Measurements from ENCODE around the gene TAS1R1.
A peak's percentile ranks its signal among the peaks of the same experiment; 100 is the strongest.
"Not testable (repeated sequence)": the region's sequence is repeated elsewhere in the genome, so short reads cannot be mapped to it uniquely, and the experiment has no call there.

TAS1R1 gene

DNA sequence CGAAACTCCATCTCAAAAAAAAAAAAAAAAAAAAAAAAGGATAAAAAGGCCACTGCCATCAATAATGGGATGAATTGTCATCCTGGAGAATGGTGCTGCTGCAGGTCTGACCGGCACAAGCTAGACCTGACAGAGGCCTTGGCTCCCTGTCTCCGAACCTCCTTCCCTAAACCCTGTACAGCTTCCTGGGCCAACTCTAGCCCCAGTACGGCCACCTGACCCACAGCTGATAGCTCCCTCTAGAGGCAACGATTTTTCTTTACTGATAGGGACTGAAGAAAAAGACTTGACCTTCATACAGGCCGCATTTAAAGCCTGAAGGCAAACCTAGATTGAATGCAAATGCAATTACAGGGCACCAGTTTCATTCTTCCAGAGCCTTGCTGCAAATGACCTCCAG is 31.5 kb upstream of the TAS1R1 start:
- DNase-seq, result no peak

DNA sequence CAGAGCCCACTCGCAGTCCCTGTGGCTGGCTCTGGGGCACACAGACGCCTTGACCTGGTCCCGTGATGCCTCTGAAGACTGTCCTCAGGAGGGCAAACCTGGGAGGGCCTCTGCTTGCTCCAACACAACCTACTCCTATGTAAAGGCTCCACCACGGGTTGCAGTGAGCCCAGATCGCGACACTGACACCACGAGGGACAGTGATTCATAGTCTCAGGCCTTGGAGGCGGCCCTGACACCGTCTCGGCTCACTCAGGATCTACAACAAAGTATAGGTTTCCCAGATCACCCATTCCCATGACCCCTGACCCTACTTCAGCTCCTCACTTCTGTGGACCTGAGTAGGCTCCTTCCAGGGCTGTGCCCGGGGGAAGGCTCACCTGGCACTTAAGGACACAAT is 28.8 kb upstream of the TAS1R1 start:
- DNase-seq, result no peak

DNA sequence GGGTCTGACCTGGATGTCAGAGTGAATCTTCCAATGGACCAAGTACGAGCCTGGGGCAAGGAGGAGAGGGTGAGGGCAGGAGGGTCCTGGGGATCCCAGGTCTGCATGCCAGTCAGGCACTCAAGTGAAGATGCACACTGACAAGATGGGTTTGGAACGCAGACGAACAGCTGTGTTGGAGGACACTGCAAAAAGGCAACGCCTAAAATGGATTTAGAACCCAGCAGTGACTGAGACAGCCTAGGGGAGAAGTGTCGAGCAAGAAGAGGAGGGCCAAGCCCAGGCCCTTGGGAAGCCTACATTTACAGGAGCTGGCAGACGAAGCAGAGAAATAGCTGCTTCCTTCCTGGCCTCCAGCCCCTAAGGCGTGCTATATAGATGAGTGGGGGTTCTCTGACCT is 26.6 kb upstream of the TAS1R1 start:
- no peak for DNase-seq

DNA sequence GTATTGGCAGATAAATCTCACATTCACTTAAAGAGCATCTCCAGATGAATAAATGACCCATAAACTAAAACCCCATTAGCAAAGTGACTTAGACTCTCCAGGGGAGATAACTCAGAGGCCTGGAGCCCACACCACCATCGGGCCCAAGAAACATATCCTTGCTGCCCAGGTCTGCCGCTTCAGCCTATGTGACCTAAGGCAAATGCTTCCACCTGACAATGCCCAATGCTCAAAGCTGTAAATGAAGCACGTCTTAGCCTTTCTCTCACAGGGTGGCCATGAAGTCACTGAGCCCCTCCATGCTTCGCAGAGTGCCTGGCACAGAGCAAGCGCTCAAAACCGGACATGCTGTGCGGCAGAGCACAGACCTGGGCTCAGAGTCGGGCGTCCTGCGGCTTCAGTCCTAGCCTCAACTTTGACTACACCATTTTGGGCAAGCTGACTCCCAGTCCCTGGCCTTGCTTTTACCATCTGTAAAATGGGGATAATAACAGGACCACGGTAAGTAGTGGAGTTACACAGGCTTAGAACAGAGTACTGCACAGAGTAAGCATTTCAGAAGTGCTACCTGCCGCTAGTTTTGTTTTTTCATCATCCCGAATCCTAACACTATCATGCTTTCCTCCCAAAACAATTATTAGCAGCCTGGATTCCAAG is 24.5 kb upstream of the TAS1R1 start:
- no peak for DNase-seq

DNA sequence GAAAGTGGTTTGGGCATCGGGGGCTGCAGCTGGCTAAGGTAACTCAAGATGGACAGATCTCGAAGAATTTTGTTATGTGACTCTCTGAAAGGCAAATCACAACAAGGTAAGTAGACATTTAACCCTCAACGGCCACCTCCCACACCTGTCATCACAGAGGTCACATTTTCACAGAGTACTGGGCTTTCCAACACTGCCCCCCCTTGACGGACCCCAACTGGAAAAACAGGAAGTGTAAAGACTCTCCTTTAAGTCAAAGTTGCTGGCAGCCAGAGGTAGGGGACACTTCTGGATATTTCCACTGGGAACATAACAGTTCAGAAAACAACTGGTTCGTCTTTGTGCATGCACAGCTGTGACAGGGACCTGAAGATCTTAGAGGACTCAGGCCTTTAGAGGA is 23.1 kb upstream of the TAS1R1 start:
- no peak for DNase-seq

DNA sequence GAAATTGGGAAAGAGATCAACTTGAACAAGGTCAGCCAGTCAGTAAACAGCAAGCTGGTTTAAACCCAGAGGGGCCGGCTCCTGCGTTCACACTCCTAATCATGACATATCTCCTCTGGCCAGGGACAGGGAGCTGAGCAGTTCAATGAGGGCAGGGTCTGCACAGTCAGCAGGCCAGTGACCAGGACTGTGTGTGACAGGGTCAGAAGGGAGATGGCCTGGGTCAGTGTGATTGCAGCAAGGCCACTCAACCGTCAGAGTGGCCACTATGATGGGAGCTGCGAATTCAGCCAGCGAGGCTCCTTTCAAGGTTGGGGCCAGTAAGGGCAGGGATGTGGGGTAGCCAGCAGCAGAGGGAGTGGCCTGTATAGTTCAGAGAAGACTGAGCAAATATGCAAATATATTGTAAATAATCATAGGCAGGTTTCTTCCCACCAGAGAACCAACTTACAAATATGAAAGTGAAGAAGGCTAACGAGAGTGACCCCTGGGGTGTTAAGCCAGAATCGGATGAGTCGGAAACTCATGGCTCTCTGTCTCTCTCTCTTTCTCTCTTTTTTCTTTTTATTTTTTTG is 20.8 kb upstream of the TAS1R1 start:
- DNase-seq, result no peak

DNA sequence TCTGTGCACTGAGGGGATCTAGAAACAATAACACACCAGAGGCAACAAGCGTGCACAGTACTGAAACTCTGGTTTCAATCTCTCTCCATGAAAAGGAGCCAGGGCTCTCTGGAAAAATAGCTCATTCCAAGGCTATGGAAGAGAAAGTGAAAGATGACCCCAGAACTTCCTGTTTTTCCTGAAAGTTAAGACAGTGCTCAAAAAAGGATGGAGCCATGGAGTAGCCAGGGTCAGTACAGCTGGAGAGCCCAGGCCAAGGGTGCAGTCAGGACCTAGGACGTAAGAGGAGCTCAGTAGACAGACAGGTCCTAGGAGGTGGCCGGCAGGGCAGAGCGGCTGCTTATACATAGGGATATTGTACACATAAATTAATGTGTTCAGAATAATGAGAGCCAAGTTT is 19.9 kb upstream of the TAS1R1 start:
- DNase-seq, result no peak

DNA sequence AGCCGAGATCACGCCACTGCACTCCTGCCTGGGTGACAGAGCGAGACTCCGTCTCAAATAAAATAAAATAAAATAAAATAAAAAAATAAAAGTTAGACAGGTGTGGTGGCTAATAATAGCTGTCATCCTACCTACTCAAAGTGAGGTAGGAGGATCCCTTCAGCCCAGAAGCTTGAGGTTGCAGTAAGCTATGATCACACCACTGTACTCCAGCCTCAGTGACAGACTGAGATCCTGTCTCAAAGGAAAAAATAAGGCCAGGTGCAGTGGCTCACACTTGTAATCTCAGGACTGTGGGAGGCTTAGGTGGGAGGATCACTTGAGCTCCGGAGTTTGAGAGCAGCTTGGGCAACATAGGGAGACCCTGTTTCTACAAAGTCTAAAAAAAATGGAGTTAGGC is 18.8 kb upstream of the TAS1R1 start:
- DNase-seq, result no peak

DNA sequence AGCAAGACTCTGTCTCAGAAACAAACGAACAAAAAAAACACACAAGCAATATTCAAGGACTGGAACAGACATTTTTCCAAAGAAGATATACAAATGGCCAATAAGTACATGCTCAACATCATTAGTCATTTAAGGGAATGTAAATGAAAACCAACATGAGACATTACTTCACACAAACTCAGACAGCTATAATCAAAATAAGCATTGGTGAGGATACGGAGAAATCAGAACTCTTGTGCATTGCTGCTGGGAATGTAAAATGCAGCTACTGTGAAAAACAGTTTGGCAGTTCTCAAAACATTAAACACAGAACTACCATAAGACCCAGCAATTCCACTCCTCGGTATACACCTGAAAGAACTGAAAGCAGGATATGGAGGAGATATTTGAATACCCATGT is 16.2 kb upstream of the TAS1R1 start:
- DNase-seq, result no peak

DNA sequence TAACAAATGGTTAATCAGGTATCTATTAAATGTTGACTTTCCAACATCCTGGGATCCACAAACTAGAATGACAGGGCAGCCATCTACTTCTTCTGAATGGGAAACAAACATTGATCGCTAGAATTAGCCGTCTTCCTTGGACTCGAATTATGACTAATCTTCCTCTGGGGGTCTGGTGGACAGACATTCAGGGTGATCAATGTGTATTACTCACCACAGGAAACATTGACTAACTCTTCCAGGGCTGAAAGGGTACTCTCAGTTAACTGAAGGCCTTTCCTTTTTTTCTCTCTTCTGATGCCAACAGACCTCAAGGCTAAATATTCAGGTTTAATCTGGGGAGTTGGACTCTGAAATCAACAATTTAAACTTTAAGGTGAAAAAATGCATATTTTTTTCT is 10.3 kb upstream of the TAS1R1 start:
- no peak for DNase-seq

DNA sequence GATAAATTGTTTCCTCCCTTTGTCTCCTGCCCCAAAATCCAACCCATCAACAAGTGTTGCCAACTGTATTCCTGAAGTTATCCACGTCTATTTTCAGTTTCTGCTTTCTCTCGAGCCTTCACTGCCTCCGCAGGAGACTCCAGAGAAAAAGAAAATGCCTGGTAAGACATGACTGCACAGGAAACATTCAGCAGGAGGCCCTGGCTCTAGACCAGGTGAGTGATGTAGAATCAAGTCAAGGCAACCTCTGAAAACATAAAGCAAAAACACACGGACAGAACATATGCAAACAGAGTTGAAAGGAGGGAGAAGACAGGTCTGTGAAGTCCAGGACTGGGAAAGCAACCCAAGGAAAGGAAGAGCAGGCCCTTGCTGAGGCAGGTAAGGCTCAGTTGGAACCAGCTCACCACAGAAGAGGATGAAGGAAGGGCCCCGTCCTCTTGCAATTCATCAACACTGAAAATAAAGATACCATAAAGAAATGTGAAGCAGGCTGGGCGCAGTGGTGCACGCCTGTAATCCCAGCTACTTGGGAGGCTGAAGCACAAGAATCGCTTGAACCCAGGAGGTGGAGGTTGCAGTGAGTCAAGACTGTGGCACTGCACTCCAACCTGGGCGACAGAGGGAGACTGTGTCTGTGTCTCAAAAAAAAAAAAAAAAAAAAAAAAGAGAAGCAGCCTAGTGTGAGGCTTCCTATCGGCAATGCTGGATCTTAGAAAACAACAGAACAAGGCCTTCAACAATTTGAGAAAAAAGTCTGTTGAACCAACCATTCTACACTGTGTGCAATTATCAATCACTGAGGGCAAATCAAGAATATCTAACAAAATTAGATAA is 9.6 kb upstream of the TAS1R1 start:
- DNase-seq, result no peak

DNA sequence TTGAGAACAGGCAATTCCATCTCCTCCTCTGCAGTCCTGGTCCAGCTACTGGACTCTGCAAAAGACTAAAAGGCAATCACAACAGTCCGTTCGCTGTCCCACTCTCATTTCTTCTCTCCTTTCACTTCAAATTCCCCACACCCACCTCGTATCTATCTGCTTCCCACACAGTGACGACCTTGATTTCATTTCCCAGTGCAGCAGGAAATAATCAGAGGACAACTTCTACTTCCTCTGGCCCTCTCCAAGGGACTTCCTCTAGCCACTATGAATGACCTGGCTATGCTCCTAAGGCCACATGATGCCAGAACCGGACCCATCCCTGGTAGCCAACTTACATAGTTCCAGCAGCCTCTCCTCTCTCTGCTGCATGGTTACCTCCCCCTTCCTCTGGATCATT is 8.8 kb upstream of the TAS1R1 start:
- DNase-seq, result no peak

DNA sequence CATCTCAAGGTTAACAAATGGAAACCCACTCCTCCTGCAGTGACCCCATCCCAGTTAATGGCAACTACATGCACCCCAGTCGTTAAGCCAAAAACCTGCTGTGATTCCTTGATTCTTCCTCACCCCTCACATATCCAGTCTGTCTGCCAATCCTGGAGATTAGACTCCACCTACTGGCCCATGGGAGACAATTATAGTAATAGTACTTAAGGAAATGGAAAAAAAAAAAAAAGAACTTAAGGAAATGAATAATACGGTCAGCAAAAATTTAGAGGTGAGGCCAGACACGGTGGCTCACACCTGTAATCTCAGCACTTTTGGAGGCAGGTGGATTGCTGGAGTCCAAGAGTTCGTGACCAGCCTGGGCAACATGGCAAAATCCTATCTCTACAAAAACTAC is 7.8 kb upstream of the TAS1R1 start:
- no peak for DNase-seq

DNA sequence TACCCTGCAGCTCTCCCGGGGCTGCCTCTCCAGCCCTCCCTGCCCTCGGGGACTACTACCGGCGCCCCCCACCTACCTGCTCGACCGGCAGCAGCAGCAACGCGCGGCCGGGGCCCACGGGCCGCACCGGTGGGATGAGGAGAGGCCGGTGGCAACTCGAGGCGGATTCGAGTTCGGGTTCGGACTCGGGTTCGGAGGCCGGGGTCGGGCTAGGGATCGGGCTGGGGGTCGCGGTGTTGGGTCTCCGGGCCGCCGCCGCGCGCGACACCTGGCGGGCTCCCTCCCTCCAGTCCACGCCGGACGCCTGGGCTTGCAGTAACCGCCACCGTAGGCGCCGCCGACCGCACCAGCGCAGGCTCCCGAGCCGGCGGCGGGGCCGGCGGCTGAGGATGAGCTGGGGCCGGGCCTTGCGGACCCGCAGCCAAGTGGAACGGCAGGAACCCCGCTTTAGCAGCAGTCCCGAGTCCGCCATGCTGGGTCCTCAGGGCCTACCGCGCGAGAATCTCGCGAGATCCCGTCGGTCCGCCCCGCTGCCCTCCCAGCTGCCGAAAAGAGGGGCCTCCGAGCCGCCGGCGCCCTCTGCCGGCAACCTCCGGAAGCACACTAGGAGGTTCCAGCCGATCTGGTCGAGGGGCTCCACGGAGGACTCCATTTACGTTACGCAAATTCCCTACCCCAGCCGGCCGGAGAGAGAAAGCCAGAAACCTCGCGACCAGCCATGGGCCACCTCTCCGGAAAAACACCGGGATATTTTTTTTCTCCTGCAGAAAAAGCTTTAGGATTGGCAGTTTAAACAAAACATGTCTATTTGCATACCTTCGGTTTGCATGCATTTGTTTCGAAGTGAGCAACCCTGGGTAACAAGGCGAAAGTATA is 838 bp upstream of the TAS1R1 start, which contains the start of gene NOL9:
TSS of gene NOL9 (minus strand) at position 483 of the 876 bp plus-strand sequence. CDS start at position 472, 11 bp downstream.
- peak; percentile 95 for DNase-seq

DNA sequence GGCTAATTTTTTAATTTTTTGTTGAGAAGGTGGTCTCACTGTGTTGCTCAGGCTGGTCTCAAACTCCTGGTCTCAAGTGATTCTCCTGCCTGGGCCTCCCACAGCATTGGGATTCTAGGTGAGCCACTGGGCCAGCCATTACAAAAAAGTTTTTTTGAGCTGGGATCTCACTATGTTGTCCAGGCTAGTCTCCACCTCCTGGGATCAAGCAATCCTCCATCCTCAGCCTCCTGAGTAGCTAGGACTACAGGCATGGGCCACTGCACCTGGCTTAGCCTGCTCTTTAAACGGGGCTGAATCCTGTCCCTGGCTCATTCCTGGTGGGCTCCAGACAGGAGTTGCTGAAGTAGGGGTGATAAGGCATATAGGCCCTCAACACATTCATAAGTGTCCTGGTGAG is 2.5 kb downstream of the TAS1R1 start:
- no peak for DNase-seq

DNA sequence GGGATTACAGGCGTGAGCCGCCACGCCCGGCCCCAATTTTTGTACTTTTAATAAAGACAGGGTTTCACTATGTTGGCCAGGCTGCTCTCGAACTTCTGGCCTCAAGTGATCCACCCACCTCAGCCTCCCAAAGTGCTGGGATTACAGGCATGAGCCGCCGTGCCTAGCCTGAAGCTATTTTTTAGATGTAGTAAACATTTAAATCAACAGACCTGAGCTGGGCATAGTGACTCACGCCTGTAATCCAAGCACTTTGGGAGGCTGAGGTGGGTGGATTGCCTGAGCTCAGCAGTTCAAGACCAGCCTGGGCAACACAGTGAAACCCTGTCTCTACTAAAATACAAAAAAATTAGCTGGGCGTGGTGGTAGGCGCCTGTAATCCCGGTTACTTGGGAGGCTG is 4.1 kb downstream of the TAS1R1 start:
- not testable (repeated sequence) for DNase-seq

DNA sequence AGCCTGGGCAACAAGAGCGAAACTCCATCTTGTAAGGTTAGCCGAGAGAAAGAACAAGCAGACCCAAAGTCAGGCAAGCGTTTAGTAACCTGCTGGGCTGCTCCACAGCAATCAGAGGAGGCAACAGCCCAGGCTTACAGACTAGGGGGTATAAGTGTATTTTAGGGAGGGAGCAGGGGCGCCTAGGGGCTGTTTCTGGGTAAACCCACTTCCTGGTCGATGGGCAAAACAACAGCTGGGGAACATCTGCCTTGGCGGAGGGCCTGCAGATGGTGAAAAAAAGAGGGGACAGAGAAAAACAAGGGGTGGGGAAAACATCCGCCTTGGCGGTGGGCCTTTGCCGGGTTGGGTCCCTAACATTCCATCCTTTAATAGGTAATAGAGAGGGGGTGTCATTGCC is 5.2 kb downstream of the TAS1R1 start:
- no peak for DNase-seq

DNA sequence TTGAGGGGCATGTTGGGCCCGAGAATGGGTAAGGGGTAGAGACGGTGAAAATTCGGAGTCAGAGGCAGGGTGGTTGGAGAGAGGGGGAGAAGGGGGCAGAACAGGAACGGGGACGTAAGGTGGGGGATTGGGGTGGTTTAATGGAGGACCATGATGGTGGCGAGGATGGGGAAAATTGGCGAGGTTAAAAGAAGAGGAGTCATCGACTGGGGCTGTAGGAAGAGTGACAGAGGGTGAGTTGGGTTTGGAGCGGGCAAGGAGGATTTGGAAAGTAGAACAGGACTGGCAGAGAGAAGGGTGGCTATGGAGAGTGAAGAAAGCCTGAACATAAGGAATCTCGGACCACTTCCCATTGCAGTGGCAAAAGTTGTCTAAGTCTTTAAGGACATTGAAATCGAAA is 13.9 kb downstream of the TAS1R1 start:
- DNase-seq, result no peak

DNA sequence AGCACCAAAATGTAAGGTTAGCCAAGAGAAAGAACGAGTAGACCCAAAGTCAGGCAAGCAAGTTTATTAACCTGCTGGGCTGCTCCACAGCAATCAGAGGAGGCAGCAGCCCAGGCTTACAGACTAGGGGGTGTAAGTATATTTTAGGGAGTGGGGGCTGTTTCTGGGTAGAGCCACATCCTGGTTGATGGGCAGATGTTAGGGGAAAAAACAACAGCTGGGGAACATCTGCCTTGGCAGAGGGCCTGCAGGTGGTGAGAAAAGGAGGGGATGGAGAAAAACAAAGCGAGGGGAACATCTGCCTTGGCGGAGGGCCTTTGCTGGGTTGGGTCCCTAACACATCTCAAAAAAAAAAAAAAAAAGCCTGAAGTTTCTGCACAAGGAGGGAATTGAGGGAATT is 15.0 kb downstream of the TAS1R1 start:
- DNase-seq, result no peak

DNA sequence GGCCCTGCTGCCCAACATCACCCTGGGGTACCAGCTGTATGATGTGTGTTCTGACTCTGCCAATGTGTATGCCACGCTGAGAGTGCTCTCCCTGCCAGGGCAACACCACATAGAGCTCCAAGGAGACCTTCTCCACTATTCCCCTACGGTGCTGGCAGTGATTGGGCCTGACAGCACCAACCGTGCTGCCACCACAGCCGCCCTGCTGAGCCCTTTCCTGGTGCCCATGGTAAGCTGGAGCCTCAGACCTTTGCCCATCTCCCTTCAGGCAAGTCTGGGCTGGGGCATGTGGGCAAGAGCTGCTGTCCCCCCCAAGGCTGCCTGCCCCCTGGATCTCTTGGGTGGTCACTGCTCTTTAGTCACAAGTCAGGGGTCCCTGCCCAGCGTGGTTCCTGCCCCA is 15.9 kb downstream of the TAS1R1 start:
- DNase-seq, result no peak

DNA sequence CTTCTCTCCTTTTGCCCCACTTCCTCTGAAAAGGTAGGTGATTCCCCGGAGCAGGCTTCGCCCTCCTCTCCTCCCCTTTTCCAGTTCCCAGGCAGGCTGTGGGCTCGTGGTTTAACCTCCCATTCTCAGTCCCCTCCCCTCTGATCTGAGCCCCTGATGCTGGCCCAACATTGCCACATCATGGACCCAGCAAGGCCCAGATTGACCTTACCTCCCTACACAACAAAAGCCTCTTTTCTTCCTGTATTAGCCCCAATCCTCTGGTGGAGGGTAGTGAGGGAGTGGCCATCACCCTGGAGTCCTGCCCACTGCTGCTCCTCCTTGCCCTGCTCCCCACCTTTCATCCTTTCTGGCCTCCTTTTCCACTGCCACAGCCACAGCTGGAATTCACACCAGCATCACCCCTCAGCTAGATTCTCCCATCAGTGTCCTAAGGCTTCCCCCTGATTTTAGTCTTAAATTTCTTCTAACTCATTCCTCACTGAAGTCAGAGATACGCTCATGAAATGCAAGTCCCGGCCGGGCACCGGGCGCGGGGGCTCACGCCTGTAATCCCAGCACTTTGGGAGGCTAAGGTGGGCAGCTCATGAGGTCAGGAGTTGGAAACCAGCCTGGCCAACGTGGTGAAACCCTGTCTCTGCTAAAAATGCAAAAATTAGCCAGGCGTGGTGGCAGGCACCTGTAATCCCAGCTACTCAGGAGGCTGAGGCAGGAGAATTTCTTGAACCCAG is 17.7 kb downstream of the TAS1R1 start:
- DNase-seq, result no peak

DNA sequence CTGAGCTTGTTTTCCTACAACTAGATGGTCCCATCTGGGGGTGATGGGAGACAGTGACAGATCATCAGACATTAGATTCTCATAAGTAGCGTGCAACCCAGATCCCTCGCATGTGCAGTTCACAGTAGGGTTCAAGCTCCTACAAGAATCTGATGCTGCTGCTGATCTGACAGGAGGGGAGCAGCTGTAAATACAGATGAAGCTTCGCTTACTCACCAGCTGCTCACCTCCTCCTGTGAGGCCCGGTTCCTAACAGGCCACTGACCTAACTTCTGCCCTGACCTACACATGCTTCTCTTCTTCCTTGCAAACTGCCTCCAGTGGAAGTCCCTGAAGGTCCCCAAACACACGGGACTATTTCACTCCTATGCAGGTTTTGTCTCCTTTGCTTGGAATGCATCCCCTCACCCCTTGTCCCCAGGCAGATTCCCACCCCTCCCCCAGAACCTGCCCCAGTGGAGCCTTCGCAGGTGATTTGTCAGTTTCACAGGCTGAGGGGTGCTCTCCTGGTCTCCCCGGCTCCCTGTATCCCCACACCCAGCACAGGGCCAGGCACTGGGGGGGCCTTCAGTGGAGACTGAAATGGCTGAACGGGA is 19.0 kb downstream of the TAS1R1 start:
- no peak for DNase-seq

Measured in stimulated activated CD4-positive, alpha-beta T cell treated with anti-CD3 and anti-CD28 coated beads, Interleukin-4, amount 100 ng/mL, for 24 hours (primary cell).